ENCODE data around the gene PTPRD. TPM values are rescaled to one million over a fixed set of nuclear protein-coding genes. Genes with fewer than 3 reads are reported as not detected.

PTPRD gene
- total RNA-seq, 2 donors from 2014 or later, result 97.4 to 101 TPM

DNA sequence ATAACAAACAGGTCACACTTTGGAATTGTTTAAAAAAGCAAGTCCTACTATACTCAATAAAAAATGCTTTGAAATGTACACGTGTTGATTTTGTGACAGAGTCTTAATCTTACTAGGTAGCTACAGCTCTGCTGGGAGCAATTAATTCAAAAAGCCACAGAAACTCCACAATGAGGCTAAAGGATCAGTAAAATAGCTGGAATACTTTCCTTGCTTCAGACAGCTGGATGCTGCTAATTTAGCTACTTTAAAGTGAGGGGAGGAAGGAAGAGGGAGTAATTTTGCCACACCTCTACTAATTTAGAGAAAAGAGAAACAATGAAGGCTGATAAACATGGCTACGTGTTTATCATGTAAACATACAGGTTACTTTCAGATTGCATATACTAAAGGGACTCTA lies 1885.6 kb downstream of the PTPRD start:
- Histone ChIP-seq H3K9me3 (ENCODE audit: control insufficient read depth, low read length) (no peaks in the 10 kb centered on the region), H3K27me3 (ENCODE audit: control insufficient read depth, insufficient read depth, low read length, poor library complexity, severe bottlenecking) (peaks cover 13% of the 10 kb centered on the region), H3K4me3 (ENCODE audit: low read length) (no peak overlapping the region), H3K4me1 (ENCODE audit: control insufficient read depth, insufficient read depth, low read length) (no peaks in the 10 kb centered on the region), H3K9ac (ENCODE audit: extremely low read depth, low read length, poor library complexity, severe bottlenecking) (no peak overlapping the region), H3K27ac (ENCODE audit: low read depth, low read length) (peak overlapping the region; percentile 4), H3K36me3 (ENCODE audit: control insufficient read depth, insufficient read depth, low read length) (no peaks in the 10 kb centered on the region)
- peaks cover 13% of the 10 kb centered on the region for H3K4me1 Mint-ChIP-seq
- no peak for DNase-seq
- no peaks in the 10 kb centered on the region for H3K27me3 Mint-ChIP-seq (ENCODE audit: insufficient read depth)
- H3K9me3 Mint-ChIP-seq, result no peaks in the 10 kb centered on the region
- WGBS, 2 experiments (ENCODE audit: insufficient coverage in 1 of 2, insufficient read length in 1 of 2), result 88% methylated on average over 2 of the region's 2 CpGs; no CpG with 5 or more reads in 1 of the 2 experiments
- no peaks in the 10 kb centered on the region for H3K36me3 Mint-ChIP-seq (ENCODE audit: low read depth)
- no peak for TF ChIP-seq CTCF (conservative IDR thresholded peaks at IDR 0.05)
- peak overlapping the region; percentile 35 for H3K27ac Mint-ChIP-seq
- H3K4me3 Mint-ChIP-seq, result no peak overlapping the region

GRCh38 chr9:8726692-8727091 lies 1886.1 kb downstream of the PTPRD start:
- H3K4me1 Mint-ChIP-seq, result peaks cover 15% of the 10 kb centered on the region
- 95 to 99% methylated on average over 3 to 4 of the region's 4 CpGs for WGBS, 2 experiments (ENCODE audit: insufficient coverage in 1 of 2, insufficient read length in 1 of 2)
- Histone ChIP-seq H3K9me3 (ENCODE audit: control insufficient read depth, low read length) (no peaks in the 10 kb centered on the region), H3K9ac (ENCODE audit: extremely low read depth, low read length, poor library complexity, severe bottlenecking) (no peak overlapping the region), H3K36me3 (ENCODE audit: control insufficient read depth, insufficient read depth, low read length) (no peaks in the 10 kb centered on the region), H3K27me3 (ENCODE audit: control insufficient read depth, insufficient read depth, low read length, poor library complexity, severe bottlenecking) (peaks cover 18% of the 10 kb centered on the region), H3K27ac (ENCODE audit: low read depth, low read length) (no peak overlapping the region), H3K4me3 (ENCODE audit: low read length) (no peak overlapping the region), H3K4me1 (ENCODE audit: control insufficient read depth, insufficient read depth, low read length) (no peaks in the 10 kb centered on the region)
- TF ChIP-seq CTCF (conservative IDR thresholded peaks at IDR 0.05), result no peak
- no peaks in the 10 kb centered on the region for H3K9me3 Mint-ChIP-seq
- H3K4me3 Mint-ChIP-seq, result no peak overlapping the region
- DNase-seq, result no peak
- H3K27me3 Mint-ChIP-seq (ENCODE audit: insufficient read depth), result no peaks in the 10 kb centered on the region
- H3K27ac Mint-ChIP-seq, result no peak overlapping the region
- no peaks in the 10 kb centered on the region for H3K36me3 Mint-ChIP-seq (ENCODE audit: low read depth)

GRCh38 chr9:8725635-8726034 lies 1887.2 kb downstream of the PTPRD start:
- TF ChIP-seq CTCF (conservative IDR thresholded peaks at IDR 0.05), result no peak
- no peaks in the 10 kb centered on the region for H3K36me3 Mint-ChIP-seq (ENCODE audit: low read depth)
- Histone ChIP-seq H3K9me3 (ENCODE audit: control insufficient read depth, low read length) (no peaks in the 10 kb centered on the region), H3K36me3 (ENCODE audit: control insufficient read depth, insufficient read depth, low read length) (no peaks in the 10 kb centered on the region), H3K9ac (ENCODE audit: extremely low read depth, low read length, poor library complexity, severe bottlenecking) (no peak overlapping the region), H3K4me3 (ENCODE audit: low read length) (no peak overlapping the region), H3K4me1 (ENCODE audit: control insufficient read depth, insufficient read depth, low read length) (no peaks in the 10 kb centered on the region), H3K27ac (ENCODE audit: low read depth, low read length) (no peak overlapping the region), H3K27me3 (ENCODE audit: control insufficient read depth, insufficient read depth, low read length, poor library complexity, severe bottlenecking) (peaks cover 26% of the 10 kb centered on the region)
- H3K9me3 Mint-ChIP-seq, result no peaks in the 10 kb centered on the region
- no peak for DNase-seq
- 0% methylated on average over 1 of the region's 1 CpG; no CpG with 5 or more reads in 1 of the 2 experiments for WGBS, 2 experiments (ENCODE audit: insufficient coverage in 1 of 2, insufficient read length in 1 of 2)
- H3K27ac Mint-ChIP-seq, result no peak overlapping the region
- no peak overlapping the region for H3K4me3 Mint-ChIP-seq
- peaks cover 3% of the 10 kb centered on the region for H3K27me3 Mint-ChIP-seq (ENCODE audit: insufficient read depth)
- peaks cover 16% of the 10 kb centered on the region for H3K4me1 Mint-ChIP-seq

All from endodermal cell (in vitro differentiated cells).